ENCODE results near the gene LRIG2. TPM values are rescaled to one million over a fixed set of nuclear protein-coding genes. Genes with fewer than 3 reads are reported as not detected.

LRIG2 gene
- total and polyA plus RNA-seq, 4 donors = 2.9 to 33.6 (median 8.3) TPM

DNA sequence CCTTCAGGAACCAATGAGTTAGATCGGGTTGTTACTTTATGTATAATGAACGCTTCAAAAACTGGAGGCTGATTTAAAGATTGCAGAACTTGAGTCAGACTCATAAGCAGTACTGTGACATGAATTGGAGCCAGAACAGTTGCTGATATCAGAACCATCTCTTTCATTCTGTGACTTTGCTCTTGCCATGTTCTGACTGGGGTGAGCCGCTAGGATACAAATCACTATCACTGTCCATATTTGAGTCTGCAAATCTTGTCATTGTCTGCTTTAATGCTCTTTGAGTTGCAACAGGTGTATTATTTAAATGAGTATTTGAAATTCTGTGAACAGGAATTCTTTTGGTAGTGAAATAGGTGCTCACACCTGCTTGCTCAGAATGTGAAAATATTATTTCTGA is 52.5 kb downstream of the LRIG2 start:
- Histone ChIP-seq H3K27ac (ENCODE audit: low read depth in 1 of 2, low read length in 1 of 2) (no peak overlapping the region), H3K36me3 (ENCODE audit: control insufficient read depth in 4 of 4, insufficient read depth in 4 of 4, low read length in 4 of 4) (peaks cover 17 to 27% (median 21%) of the 10 kb centered on the region in 4 donors), H3K9ac (ENCODE audit: insufficient read depth in 1 of 2, low read length in 2 of 2) (no peak overlapping the region), H3K4me3 (no peak overlapping the region), H3K9me3 (ENCODE audit: control insufficient read depth in 4 of 4, insufficient read depth in 3 of 4, low read length in 3 of 4) (no peaks in the 10 kb centered on the region), H3K4me1 (ENCODE audit: control insufficient read depth in 5 of 5, insufficient read depth in 5 of 5, low read length in 5 of 5) (peaks cover 0 to 4% (median 0%) of the 10 kb centered on the region in 5 donors), H3K27me3 (ENCODE audit: control insufficient read depth in 3 of 3, insufficient read depth in 3 of 3, low read length in 2 of 3) (no peaks in the 10 kb centered on the region)
- ATAC-seq (ENCODE audit: insufficient read depth, low FRiP score) (no peak), DNase-seq (no peak)
- WGBS, 2 donors = 94 to 97% methylated on average over 3 of the region's 3 CpGs
- TF ChIP-seq, protein P1, sequence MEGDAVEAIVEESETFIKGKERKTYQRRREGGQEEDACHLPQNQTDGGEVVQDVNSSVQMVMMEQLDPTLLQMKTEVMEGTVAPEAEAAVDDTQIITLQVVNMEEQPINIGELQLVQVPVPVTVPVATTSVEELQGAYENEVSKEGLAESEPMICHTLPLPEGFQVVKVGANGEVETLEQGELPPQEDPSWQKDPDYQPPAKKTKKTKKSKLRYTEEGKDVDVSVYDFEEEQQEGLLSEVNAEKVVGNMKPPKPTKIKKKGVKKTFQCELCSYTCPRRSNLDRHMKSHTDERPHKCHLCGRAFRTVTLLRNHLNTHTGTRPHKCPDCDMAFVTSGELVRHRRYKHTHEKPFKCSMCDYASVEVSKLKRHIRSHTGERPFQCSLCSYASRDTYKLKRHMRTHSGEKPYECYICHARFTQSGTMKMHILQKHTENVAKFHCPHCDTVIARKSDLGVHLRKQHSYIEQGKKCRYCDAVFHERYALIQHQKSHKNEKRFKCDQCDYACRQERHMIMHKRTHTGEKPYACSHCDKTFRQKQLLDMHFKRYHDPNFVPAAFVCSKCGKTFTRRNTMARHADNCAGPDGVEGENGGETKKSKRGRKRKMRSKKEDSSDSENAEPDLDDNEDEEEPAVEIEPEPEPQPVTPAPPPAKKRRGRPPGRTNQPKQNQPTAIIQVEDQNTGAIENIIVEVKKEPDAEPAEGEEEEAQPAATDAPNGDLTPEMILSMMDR (IDR thresholded peaks at IDR 0.05; ENCODE audit: control extremely low read depth, extremely low read depth) = no peak

- Histone ChIP-seq H3K4me1 (ENCODE audit: control insufficient read depth in 5 of 5, insufficient read depth in 5 of 5, low read length in 5 of 5) (peaks cover 0 to 4% (median 0%) of the 10 kb centered on the region in 5 donors), H3K36me3 (ENCODE audit: control insufficient read depth in 4 of 4, insufficient read depth in 4 of 4, low read length in 4 of 4) (peaks cover 13 to 24% (median 19%) of the 10 kb centered on the region in 4 donors), H3K9me3 (ENCODE audit: control insufficient read depth in 4 of 4, insufficient read depth in 3 of 4, low read length in 3 of 4) (no peaks in the 10 kb centered on the region), H3K9ac (ENCODE audit: insufficient read depth in 1 of 2, low read length in 2 of 2) (no peak overlapping the region), H3K4me3 (no peak overlapping the region), H3K27me3 (ENCODE audit: control insufficient read depth in 3 of 3, insufficient read depth in 3 of 3, low read length in 2 of 3) (no peaks in the 10 kb centered on the region), H3K27ac (ENCODE audit: low read depth in 1 of 2, low read length in 1 of 2) (no peak overlapping the region)
- ATAC-seq (ENCODE audit: insufficient read depth, low FRiP score) (no peak), DNase-seq (no peak)
- TF ChIP-seq, protein P1 (IDR thresholded peaks at IDR 0.05; ENCODE audit: control extremely low read depth, extremely low read depth) = no peak
- 95 to 100% methylated on average over 2 of the region's 2 CpGs for WGBS, 2 donors
Observed at GRCh38 chr1:113126207-113126606, 53.2 kb downstream of the LRIG2 start.

GRCh38 chr1:113128116-113128515 is 55.1 kb downstream of the LRIG2 start:
- H3K9me3 ChIP-seq (ENCODE audit: control insufficient read depth in 4 of 4, insufficient read depth in 3 of 4, low read length in 3 of 4) = no peaks in the 10 kb centered on the region
- no peak overlapping the region for H3K27ac ChIP-seq (ENCODE audit: low read depth in 1 of 2, low read length in 1 of 2)
- no peaks in the 10 kb centered on the region for H3K27me3 ChIP-seq (ENCODE audit: control insufficient read depth in 3 of 3, insufficient read depth in 3 of 3, low read length in 2 of 3)
- H3K4me1 ChIP-seq (ENCODE audit: control insufficient read depth in 5 of 5, insufficient read depth in 5 of 5, low read length in 5 of 5) = peaks cover 0 to 4% (median 0%) of the 10 kb centered on the region in 5 donors
- peaks cover 10 to 18% (median 14%) of the 10 kb centered on the region in 4 donors for H3K36me3 ChIP-seq (ENCODE audit: control insufficient read depth in 4 of 4, insufficient read depth in 4 of 4, low read length in 4 of 4)
- no peak overlapping the region for H3K9ac ChIP-seq (ENCODE audit: insufficient read depth in 1 of 2, low read length in 2 of 2)
- WGBS, 2 donors = 94 to 96% methylated on average over 2 of the region's 2 CpGs
- no peak overlapping the region for H3K4me3 ChIP-seq
- ATAC-seq (ENCODE audit: insufficient read depth, low FRiP score) = no peak
- no peak for DNase-seq
- TF ChIP-seq, protein P1 (IDR thresholded peaks at IDR 0.05; ENCODE audit: control extremely low read depth, extremely low read depth) = no peak
